DOHH2 (cell line): ENCODE measurements around the gene LRMDA.

Experiments used
- H3F3A ChIP-seq: fragments of 200-600 bp; sonication (generic), shearing (Covaris generic); 2 replicates; pipeline ENCODE4 v1.6.0; 2016; ENCODE audit warnings: antibody characterized with exemption, mild to moderate bottlenecking; ENCODE audit not compliant: control insufficient read depth, insufficient read depth
- H3K27ac ChIP-seq: fragments of 200-600 bp; sonication (generic); 2 replicates; pipeline ENCODE4 v1.5.1; 2014; ENCODE audit warnings: low read depth, mild to moderate bottlenecking, low read length, moderate library complexity
- H3K27me3 ChIP-seq: fragments of 200-600 bp; sonication (generic); 2 replicates; pipeline ENCODE4 v1.6.1; 2014; ENCODE audit warnings: mild to moderate bottlenecking, low read length, mixed read lengths; ENCODE audit not compliant: control insufficient read depth
- H3K36me3 ChIP-seq: fragments of 200-600 bp; sonication (generic); 2 replicates; pipeline ENCODE4 v1.6.1; 2014; ENCODE audit warnings: mild to moderate bottlenecking, low read length, moderate library complexity, mixed read lengths; ENCODE audit not compliant: control insufficient read depth
- H3K4me1 ChIP-seq: fragments of 200-600 bp; sonication (generic); 2 replicates; pipeline ENCODE4 v1.6.1; 2014; ENCODE audit warnings: mild to moderate bottlenecking, low read length, mixed read lengths; ENCODE audit not compliant: control insufficient read depth
- H3K4me2 ChIP-seq: fragments of 200-600 bp; sonication (generic); 2 replicates; pipeline ENCODE4 v1.6.0; 2014; ENCODE audit warnings: mild to moderate bottlenecking, low read length, moderate library complexity
- H3K4me3 ChIP-seq: fragments of 200-600 bp; sonication (generic); 2 replicates; pipeline ENCODE4 v1.5.1; 2014; ENCODE audit warnings: mild to moderate bottlenecking, low read length, mixed read lengths
- H3K79me2 ChIP-seq: fragments of 200-600 bp; sonication (generic); 2 replicates; pipeline ENCODE4 v1.6.1; 2014; ENCODE audit warnings: mild to moderate bottlenecking, low read length, mixed read lengths; ENCODE audit not compliant: control insufficient read depth
- H3K9me2 ChIP-seq: fragments of 200-600 bp; sonication (generic); replicated peaks from 2 replicates; pipeline ENCODE4 v1.6.1; 2014; ENCODE audit warnings: mild to moderate bottlenecking, low read length, mixed read lengths; ENCODE audit not compliant: control insufficient read depth
- H3K9me3 ChIP-seq: fragments of 200-600 bp; sonication (generic); 2 replicates; pipeline ENCODE4 v1.6.1; 2014; ENCODE audit warnings: antibody characterized with exemption, low read length, mixed read lengths; ENCODE audit not compliant: control insufficient read depth, insufficient read depth
- H4K20me1 ChIP-seq: fragments of 200-600 bp; sonication (generic); 2 replicates; pipeline ENCODE4 v1.6.0; 2014; ENCODE audit warnings: low read depth, mild to moderate bottlenecking, antibody characterized with exemption, low read length, moderate library complexity; ENCODE audit not compliant: control insufficient read depth, insufficient read depth
- CTCF ChIP-seq: fragments of 200-600 bp; sonication (generic); IDR thresholded peaks from one replicate; pipeline ENCODE4 v1.5.1; 2014; ENCODE audit warnings: antibody characterized with exemption, mild to moderate bottlenecking, low read depth, low read length; ENCODE audit not compliant: poor library complexity, severe bottlenecking
- EZH2phosphoT487 ChIP-seq: fragments of 200-600 bp; sonication (generic); IDR thresholded peaks from 2 replicates; pipeline ENCODE4 v1.6.1; 2017; ENCODE audit warnings: borderline replicate concordance, mild to moderate bottlenecking, antibody characterized with exemption, low read length, moderate library complexity, mixed read lengths

LRMDA gene

DNA sequence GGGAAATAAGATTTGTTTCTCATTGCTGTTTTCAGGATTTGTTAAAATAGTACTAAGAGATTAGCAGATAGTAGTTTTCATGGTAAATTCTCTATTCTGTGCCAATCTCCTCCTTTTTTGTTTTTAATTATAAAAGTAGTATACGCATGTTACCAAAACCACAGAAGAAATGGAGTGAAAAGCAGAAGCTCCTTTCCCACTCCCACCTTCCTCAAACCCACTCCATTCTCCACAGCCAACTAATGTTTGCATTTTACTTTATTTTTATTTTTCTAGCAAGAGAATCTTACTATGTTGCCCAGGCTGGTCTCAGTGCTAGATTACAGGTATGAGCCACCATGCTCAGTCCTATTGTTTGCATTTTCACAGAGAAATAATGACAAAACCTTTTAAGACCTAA is 4.5 kb upstream of the LRMDA start:
- Histone ChIP-seq H3K4me2 (no peak overlapping the region), H3K27ac (no peak overlapping the region), H3F3A (no peaks in the 10 kb centered on the region), H3K9me3 (no peaks in the 10 kb centered on the region), H3K36me3 (no peaks in the 10 kb centered on the region), H3K79me2 (no peaks in the 10 kb centered on the region), H4K20me1 (no peaks in the 10 kb centered on the region), H3K4me1 (no peaks in the 10 kb centered on the region), H3K27me3 (no peaks in the 10 kb centered on the region), H3K9me2 (no peaks in the 10 kb centered on the region), H3K4me3 (no peak overlapping the region)
- TF ChIP-seq CTCF, result no peak
- TF ChIP-seq EZH2phosphoT487, result no peak

GRCh38 chr10:75427951-75428350 is 3.5 kb upstream of the LRMDA start:
- no peaks in the 10 kb centered on the region for H3K4me1 ChIP-seq
- H3F3A ChIP-seq, result no peaks in the 10 kb centered on the region
- H3K4me3 ChIP-seq, result no peak overlapping the region
- H4K20me1 ChIP-seq, result no peaks in the 10 kb centered on the region
- H3K27me3 ChIP-seq, result no peaks in the 10 kb centered on the region
- no peaks in the 10 kb centered on the region for H3K79me2 ChIP-seq
- H3K36me3 ChIP-seq, result no peaks in the 10 kb centered on the region
- no peaks in the 10 kb centered on the region for H3K9me2 ChIP-seq
- no peaks in the 10 kb centered on the region for H3K9me3 ChIP-seq
- H3K27ac ChIP-seq, result no peak overlapping the region
- TF ChIP-seq EZH2phosphoT487 (no peak), CTCF (no peak)
- no peak overlapping the region for H3K4me2 ChIP-seq

- Histone ChIP-seq H3K4me3 (no peak overlapping the region), H3K36me3 (no peaks in the 10 kb centered on the region), H3K27me3 (no peaks in the 10 kb centered on the region), H3K9me3 (no peaks in the 10 kb centered on the region), H4K20me1 (no peaks in the 10 kb centered on the region), H3K79me2 (no peaks in the 10 kb centered on the region), H3F3A (no peaks in the 10 kb centered on the region), H3K27ac (no peak overlapping the region), H3K4me1 (no peaks in the 10 kb centered on the region), H3K9me2 (no peaks in the 10 kb centered on the region), H3K4me2 (no peak overlapping the region)
- TF ChIP-seq CTCF, result no peak
- no peak for TF ChIP-seq EZH2phosphoT487
These were observed 2.8 kb upstream of the LRMDA start for GRCh38 chr10:75428434-75429158.
